ENCODE results near the gene DMD. TPM values are rescaled to one million over a fixed set of nuclear protein-coding genes. Genes with fewer than 3 reads are reported as not detected.

Gene DMD
- total RNA-seq, 6 experiments from 2014 or later = 4.9 to 6.0 (median 5.5) TPM

DNA sequence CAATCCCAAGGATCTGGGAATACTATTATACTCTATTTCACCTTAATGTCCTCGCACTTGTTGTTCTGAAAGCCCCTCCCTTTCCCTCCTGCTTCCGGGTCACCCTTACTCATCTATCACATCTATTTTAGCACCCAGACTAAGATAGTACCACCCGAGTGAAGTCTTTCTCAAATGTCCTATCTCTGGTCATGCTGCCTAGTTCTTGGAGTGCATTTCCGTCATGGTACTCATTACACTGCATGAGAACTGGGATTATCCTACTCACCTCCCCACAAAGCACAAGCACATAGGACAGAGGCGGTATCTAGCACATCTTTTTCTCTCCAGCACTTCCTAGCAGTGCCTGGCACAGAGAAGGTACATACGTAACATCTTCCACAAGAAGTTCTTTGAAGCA lies 1195.2 kb downstream of the DMD start:
- peaks cover 9% of the 10 kb centered on the region; the same call in 1 of the 2 replicates for H3K9me3 Mint-ChIP-seq
- no peak for DNase-seq
- TF ChIP-seq, protein P1, sequence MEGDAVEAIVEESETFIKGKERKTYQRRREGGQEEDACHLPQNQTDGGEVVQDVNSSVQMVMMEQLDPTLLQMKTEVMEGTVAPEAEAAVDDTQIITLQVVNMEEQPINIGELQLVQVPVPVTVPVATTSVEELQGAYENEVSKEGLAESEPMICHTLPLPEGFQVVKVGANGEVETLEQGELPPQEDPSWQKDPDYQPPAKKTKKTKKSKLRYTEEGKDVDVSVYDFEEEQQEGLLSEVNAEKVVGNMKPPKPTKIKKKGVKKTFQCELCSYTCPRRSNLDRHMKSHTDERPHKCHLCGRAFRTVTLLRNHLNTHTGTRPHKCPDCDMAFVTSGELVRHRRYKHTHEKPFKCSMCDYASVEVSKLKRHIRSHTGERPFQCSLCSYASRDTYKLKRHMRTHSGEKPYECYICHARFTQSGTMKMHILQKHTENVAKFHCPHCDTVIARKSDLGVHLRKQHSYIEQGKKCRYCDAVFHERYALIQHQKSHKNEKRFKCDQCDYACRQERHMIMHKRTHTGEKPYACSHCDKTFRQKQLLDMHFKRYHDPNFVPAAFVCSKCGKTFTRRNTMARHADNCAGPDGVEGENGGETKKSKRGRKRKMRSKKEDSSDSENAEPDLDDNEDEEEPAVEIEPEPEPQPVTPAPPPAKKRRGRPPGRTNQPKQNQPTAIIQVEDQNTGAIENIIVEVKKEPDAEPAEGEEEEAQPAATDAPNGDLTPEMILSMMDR (IDR thresholded peaks at IDR 0.05) = no peak
- no peak overlapping the region for H3K4me3 Mint-ChIP-seq
- no peak overlapping the region for H3K27ac Mint-ChIP-seq
- no peaks in the 10 kb centered on the region for H3K36me3 Mint-ChIP-seq (ENCODE audit: low read depth)
- H3K4me1 Mint-ChIP-seq (ENCODE audit: low read depth) = no peaks in the 10 kb centered on the region
- no peaks in the 10 kb centered on the region for H3K27me3 Mint-ChIP-seq (ENCODE audit: insufficient read depth)

DNA sequence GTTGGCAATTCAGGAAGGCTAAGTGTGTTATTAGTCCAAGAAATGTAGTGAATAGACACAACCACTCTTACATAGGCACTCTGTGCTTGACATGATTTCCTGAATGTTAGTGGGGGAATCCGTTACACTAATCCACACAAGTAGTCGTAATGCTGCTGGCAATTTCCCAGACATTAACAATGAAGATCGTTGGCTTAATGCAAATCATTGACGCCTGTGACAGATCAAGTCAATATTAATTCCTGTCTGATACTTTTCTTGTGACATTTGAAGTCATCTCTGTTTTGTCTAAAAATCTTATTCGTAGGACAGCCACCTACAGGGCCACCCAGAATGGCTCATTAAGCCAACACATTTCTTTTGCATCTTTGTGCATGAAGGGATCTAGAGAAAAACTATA lies 1200.4 kb downstream of the DMD start:
- Mint-ChIP-seq H3K36me3 (ENCODE audit: low read depth) (no peaks in the 10 kb centered on the region), H3K27ac (no peak overlapping the region), H3K4me3 (no peak overlapping the region), H3K4me1 (ENCODE audit: low read depth) (no peaks in the 10 kb centered on the region), H3K9me3 (peaks cover 11% of the 10 kb centered on the region; the same call in 1 of the 2 replicates), H3K27me3 (ENCODE audit: insufficient read depth) (no peaks in the 10 kb centered on the region; the same call in 1 of the 2 replicates)
- TF ChIP-seq, protein P1 (IDR thresholded peaks at IDR 0.05) = no peak
- no peak for DNase-seq

DNA sequence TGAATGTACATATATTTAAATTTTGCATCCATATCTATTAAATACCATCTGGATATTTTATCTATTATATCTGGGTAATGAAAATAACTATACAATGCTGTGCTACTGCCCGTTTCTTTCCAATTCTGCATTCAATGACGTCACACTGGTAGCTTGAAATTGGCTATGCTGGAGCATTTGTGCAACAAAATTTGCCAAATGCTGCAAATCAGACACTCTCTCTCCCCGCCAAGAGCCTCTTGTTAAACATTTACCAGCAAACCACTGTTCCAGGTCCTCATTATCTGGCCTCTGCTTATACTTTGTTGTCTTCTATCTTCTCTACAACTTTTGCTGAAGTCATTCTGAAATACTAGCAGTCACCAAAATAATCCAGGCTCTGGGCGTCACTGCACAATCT lies 1201.1 kb downstream of the DMD start:
- Mint-ChIP-seq H3K4me1 (ENCODE audit: low read depth) (no peaks in the 10 kb centered on the region), H3K27ac (no peak overlapping the region), H3K36me3 (ENCODE audit: low read depth) (no peaks in the 10 kb centered on the region), H3K4me3 (no peak overlapping the region), H3K9me3 (peaks cover 14% of the 10 kb centered on the region), H3K27me3 (ENCODE audit: insufficient read depth) (no peaks in the 10 kb centered on the region; the same call in 1 of the 2 replicates)
- TF ChIP-seq, protein P1 (IDR thresholded peaks at IDR 0.05) = no peak
- DNase-seq = no peak

DNA sequence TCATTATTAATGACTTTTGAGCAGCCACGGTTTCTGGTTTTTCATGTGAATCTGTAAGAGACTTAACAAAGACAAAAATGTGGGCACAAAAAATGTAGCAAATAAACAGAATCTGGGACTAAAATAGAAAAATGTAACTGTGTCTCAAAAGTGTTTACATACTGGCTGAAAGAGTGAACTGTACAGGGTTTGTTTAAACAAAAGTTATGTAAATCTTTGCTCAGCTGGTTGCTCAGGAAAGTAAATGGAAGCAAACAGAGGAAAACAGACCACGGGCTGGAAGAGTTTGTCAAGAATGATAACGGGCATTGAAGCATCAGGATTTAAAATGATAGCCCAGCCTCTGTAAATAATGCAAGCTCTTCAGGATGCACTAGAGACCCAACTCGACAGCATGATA lies 1217.7 kb downstream of the DMD start:
- Mint-ChIP-seq H3K9me3 (peaks cover 20% of the 10 kb centered on the region), H3K36me3 (ENCODE audit: low read depth) (no peaks in the 10 kb centered on the region), H3K27me3 (ENCODE audit: insufficient read depth) (no peaks in the 10 kb centered on the region; the same call in 1 of the 2 replicates), H3K4me3 (no peak overlapping the region), H3K4me1 (ENCODE audit: low read depth) (no peaks in the 10 kb centered on the region), H3K27ac (no peak overlapping the region)
- TF ChIP-seq, protein P1 (IDR thresholded peaks at IDR 0.05) = no peak
- no peak for DNase-seq

DNA sequence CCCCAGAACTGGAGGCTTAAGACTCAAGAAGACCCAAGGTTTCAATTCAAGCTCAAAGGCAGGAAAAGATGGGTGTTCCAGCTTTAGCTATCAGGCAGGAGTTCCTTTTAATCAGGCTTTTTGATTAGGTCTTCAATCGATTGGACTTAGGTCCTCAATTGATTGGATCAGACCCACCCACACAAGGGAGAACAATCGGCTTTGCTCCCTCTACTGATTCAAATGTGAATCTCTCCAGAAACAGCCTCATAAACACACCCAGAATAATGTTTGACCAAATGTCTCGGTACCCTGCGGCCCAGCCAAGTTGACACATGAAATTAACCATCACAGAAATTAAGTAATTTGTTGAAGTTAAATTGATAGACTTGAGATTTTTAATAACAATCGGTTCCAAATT lies 1222.4 kb downstream of the DMD start:
- Mint-ChIP-seq H3K9me3 (peaks cover 10% of the 10 kb centered on the region), H3K27me3 (ENCODE audit: insufficient read depth) (no peaks in the 10 kb centered on the region; the same call in 1 of the 2 replicates), H3K4me1 (ENCODE audit: low read depth) (no peaks in the 10 kb centered on the region), H3K27ac (no peak overlapping the region), H3K4me3 (no peak overlapping the region), H3K36me3 (ENCODE audit: low read depth) (no peaks in the 10 kb centered on the region)
- no peak for DNase-seq
- TF ChIP-seq, protein P1 (IDR thresholded peaks at IDR 0.05) = no peak

All from HFFc6 (cell line).